Measurements from ENCODE around the gene RSPRY1.
"Not testable (repeated sequence)": the region's sequence is repeated elsewhere in the genome, so short reads cannot be mapped to it uniquely, and the experiment has no call there.

RSPRY1 gene

GRCh38 chr16:57271867-57272495 is 85.9 kb downstream of the RSPRY1 start:
- DNase-seq (ENCODE audit: low spot score): no peak

GRCh38 chr16:57273359-57273758 is 87.2 kb downstream of the RSPRY1 start:
- DNase-seq (ENCODE audit: low spot score): no peak

- no peak for DNase-seq (ENCODE audit: low spot score)
Observed at GRCh38 chr16:57273826-57274225, 87.7 kb downstream of the RSPRY1 start.

- DNase-seq (ENCODE audit: low spot score): not testable (repeated sequence)
Observed at GRCh38 chr16:57275946-57276345, 89.8 kb downstream of the RSPRY1 start.

GRCh38 chr16:57276596-57276995 is 90.5 kb downstream of the RSPRY1 start:
- no peak for DNase-seq (ENCODE audit: low spot score)

GRCh38 chr16:57277586-57277985 is 91.5 kb downstream of the RSPRY1 start:
- no peak for DNase-seq (ENCODE audit: low spot score)

GRCh38 chr16:57278494-57278893 is 92.4 kb downstream of the RSPRY1 start:
- no peak for DNase-seq (ENCODE audit: low spot score)

GRCh38 chr16:57279780-57280638 is 93.9 kb downstream of the RSPRY1 start:
- no peak for DNase-seq (ENCODE audit: low spot score)

- no peak for DNase-seq (ENCODE audit: low spot score)
Observed at GRCh38 chr16:57281791-57282190, 95.7 kb downstream of the RSPRY1 start.

- no peak for DNase-seq (ENCODE audit: low spot score)
Observed at GRCh38 chr16:57282510-57283213, 96.5 kb downstream of the RSPRY1 start.

- DNase-seq (ENCODE audit: low spot score): no peak
Observed at GRCh38 chr16:57283214-57283958, 97.3 kb downstream of the RSPRY1 start.

- no peak for DNase-seq (ENCODE audit: low spot score)
Observed at GRCh38 chr16:57283959-57284208, 97.8 kb downstream of the RSPRY1 start.

- DNase-seq (ENCODE audit: low spot score): no peak
Observed at GRCh38 chr16:57284209-57284951, 98.3 kb downstream of the RSPRY1 start, which contains the start of gene PLLP. PLLP (minus strand) TSS chr16:57284672; CDS start chr16:57284540, 132 bp downstream.

- no peak for DNase-seq (ENCODE audit: low spot score)
Observed at GRCh38 chr16:57284952-57285363, 98.8 kb downstream of the RSPRY1 start.

- no peak for DNase-seq (ENCODE audit: low spot score)
Observed at GRCh38 chr16:57285379-57285778, 99.2 kb downstream of the RSPRY1 start.

- DNase-seq (ENCODE audit: low spot score): no peak
Observed at GRCh38 chr16:57289391-57290257, 103.5 kb downstream of the RSPRY1 start.

All from cerebellar cortex (tissue), 1 donor.